ENCODE data around the gene NEK6. TPM values are rescaled to one million over a fixed set of nuclear protein-coding genes. Genes with fewer than 3 reads are reported as not detected.

NEK6 gene
- total and polyA plus RNA-seq, 9 of the 15 experiments (the other 6 are each of a cell fraction or from before 2014, with no cell fraction given): 3.1 to 19.0 (median 8.4) TPM

DNA sequence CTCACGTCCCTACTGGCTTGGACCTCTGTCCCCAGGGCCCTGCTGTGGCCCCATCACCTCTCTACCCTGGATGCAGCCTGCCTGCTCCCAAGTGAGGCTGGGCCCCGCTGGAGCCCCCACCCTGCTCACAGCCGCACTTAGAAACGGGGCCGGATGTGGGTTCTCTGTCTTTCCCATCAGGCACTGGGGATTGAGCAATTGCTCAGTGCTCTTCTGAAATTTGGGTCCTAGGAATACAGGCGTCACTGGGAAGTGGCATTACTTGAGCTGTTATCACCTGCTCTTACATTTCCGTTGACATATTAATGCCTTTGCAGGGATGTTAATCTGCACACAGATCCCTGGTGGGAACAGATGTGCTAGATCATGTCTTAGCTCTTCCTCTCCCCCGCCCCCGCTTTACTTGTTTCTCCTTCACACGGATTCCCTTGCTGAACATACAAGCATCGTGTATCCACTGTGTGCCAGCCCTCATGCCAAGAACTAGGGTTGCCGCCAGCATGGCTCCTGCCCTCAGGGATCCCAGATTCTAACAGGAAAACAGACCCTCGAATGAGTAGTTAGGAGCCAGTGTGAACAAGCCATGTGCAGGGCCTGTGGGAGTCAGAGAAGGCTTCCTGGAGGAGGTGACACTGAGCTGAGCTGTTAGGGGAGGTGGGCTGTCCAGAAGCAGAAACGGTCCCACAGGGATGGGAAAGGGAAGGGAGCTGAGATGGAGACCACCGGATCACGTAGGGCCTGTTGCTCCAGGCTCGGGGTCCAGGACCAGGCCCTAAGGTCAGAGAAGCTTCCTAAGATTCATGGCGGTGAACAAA, 65.1 kb downstream of the NEK6 start:
- Histone ChIP-seq H2AFZ (ENCODE audit: low read depth, low read length) (no peak overlapping the region), H3K36me3 (ENCODE audit: control insufficient read depth, insufficient read depth, low read length) (no peaks in the 10 kb centered on the region; the same call in 2 of the 3 replicates), H3K4me2 (ENCODE audit: insufficient read depth, low read length) (peak overlapping the region; percentile 4; the same call in 1 of the 2 replicates), H3K27ac (ENCODE audit: extremely low read depth, low read depth, low read length) (no peak overlapping the region; the same call in 2 of the 3 replicates), H3K4me3 (no peak overlapping the region), H3K9me3 (replicated peaks; ENCODE audit: control insufficient read depth, insufficient read depth, low read depth, low read length) (no peaks in the 10 kb centered on the region), H3K4me1 (replicated peaks in 1 of 2; ENCODE audit: control insufficient read depth in 2 of 2, insufficient read depth in 2 of 2, low read length in 2 of 2) (peaks cover 11 to 24% of the 10 kb centered on the region in 2 experiments), H3K9ac (ENCODE audit: insufficient read depth in 1 of 2, low read depth in 2 of 2, low read length in 2 of 2) (peak overlapping the region in 1 of 2 experiments; percentile 64; a peak in 1 of 4 replicates), H3K27me3 (ENCODE audit: control insufficient read depth in 2 of 2, insufficient read depth in 2 of 2, low read length in 2 of 2) (no peaks in the 10 kb centered on the region), H3K9me1 (ENCODE audit: control insufficient read depth, insufficient read depth, low read length) (no peaks in the 10 kb centered on the region), H3K79me2 (ENCODE audit: control insufficient read depth, insufficient read depth, low read length) (no peaks in the 10 kb centered on the region), H4K20me1 (replicated peaks; ENCODE audit: control insufficient read depth, insufficient read depth, low read length) (0 out of 2 replicates have a peak, but pooled peaks cover 4% of the 10 kb centered on the region)
- in situ Hi-C loops (cut with MboI) (loop anchor here (5.0 to 25.0 kb wide), 2 partner anchors 196 to 786 kb away; no protein-coding TSS in a partner anchor), intact Hi-C loops (cut with micrococcal nuclease) (loop anchor here (5.0 kb wide), 1 partner anchor 69 kb away; no protein-coding TSS in a partner anchor)
- no TSS peak for BruUV-seq (replicated peaks)
- 36% methylated on average over 16 of the region's 18 CpGs for WGBS (ENCODE audit: insufficient coverage, low coverage, missing lambda C conversion rate)
- CTCF ChIA-PET (ENCODE audit: low intra/inter-chr PET ratio): interaction anchor here (0.6 kb wide), 1 partner anchor 127 kb away, joined by 3 read pairs; no protein-coding TSS in a partner anchor
- POLR2A ChIA-PET: interaction anchor here (0.6 to 0.9 kb wide), 2 partner anchors 10 to 367 kb away, joined by 3 read pairs; no protein-coding TSS in a partner anchor
- FAIRE-seq (no peak), DNase-seq (ENCODE audit: extremely low read depth in 1 of 4, low spot score in 3 of 4) (peak; percentile 36 to 50 (median 44)), ATAC-seq (peak; percentile 72)
- TF ChIP-seq, protein P1, sequence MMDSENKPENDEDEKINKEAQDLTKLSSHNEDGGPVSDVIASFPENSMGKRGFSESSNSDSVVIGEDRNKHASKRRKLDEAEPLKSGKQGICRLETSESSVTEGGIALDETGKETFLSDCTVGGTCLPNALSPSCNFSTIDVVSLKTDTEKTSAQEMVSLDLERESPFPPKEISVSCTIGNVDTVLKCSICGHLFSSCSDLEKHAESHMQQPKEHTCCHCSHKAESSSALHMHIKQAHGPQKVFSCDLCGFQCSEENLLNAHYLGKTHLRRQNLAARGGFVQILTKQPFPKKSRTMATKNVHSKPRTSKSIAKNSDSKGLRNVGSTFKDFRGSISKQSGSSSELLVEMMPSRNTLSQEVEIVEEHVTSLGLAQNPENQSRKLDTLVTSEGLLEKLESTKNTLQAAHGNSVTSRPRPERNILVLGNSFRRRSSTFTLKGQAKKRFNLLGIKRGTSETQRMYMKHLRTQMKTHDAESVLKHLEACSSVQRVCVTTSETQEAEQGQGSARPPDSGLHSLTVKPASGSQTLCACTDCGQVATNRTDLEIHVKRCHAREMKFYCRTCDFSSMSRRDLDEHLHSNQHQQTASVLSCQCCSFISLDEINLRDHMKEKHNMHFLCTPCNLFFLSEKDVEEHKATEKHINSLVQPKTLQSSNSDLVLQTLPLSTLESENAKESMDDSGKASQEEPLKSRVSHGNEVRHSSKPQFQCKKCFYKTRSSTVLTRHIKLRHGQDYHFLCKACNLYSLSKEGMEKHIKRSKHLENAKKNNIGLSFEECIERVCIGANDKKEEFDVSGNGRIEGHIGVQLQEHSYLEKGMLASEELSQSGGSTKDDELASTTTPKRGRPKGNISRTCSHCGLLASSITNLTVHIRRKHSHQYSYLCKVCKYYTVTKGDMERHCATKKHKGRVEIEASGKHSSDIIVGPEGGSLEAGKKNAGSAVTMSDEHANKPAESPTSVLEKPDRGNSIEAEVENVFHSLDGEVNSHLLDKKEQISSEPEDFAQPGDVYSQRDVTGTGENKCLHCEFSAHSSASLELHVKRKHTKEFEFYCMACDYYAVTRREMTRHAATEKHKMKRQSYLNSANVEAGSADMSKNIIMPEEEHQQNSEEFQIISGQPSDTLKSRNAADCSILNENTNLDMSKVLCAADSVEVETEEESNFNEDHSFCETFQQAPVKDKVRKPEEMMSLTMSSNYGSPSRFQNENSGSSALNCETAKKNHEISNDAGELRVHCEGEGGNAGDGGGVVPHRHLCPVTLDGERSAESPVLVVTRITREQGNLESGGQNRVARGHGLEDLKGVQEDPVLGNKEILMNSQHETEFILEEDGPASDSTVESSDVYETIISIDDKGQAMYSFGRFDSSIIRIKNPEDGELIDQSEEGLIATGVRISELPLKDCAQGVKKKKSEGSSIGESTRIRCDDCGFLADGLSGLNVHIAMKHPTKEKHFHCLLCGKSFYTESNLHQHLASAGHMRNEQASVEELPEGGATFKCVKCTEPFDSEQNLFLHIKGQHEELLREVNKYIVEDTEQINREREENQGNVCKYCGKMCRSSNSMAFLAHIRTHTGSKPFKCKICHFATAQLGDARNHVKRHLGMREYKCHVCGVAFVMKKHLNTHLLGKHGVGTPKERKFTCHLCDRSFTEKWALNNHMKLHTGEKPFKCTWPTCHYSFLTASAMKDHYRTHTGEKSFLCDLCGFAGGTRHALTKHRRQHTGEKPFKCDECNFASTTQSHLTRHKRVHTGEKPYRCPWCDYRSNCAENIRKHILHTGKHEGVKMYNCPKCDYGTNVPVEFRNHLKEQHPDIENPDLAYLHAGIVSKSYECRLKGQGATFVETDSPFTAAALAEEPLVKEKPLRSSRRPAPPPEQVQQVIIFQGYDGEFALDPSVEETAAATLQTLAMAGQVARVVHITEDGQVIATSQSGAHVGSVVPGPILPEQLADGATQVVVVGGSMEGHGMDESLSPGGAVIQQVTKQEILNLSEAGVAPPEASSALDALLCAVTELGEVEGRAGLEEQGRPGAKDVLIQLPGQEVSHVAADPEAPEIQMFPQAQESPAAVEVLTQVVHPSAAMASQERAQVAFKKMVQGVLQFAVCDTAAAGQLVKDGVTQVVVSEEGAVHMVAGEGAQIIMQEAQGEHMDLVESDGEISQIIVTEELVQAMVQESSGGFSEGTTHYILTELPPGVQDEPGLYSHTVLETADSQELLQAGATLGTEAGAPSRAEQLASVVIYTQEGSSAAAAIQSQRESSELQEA (IDR thresholded peaks at IDR 0.05; ENCODE audit: low read depth): no peak
- TF ChIP-seq KDM1A (IDR thresholded peaks at IDR 0.05) (peak in 1 of 2 experiments; percentile 47; a peak in 1 of 4 replicates), ZNF717 (CRISPR knock-in tag; IDR thresholded peaks at IDR 0.05) (no peak), CCNT2 (IDR thresholded peaks at IDR 0.05; ENCODE audit: borderline replicate concordance, extremely low read depth, insufficient read length, low read depth, low read length) (no peak), ZNF274 (IDR thresholded peaks at IDR 0.05; ENCODE audit: borderline replicate concordance, low read depth, low read length) (no peak)
- TF ChIP-seq, protein P2, sequence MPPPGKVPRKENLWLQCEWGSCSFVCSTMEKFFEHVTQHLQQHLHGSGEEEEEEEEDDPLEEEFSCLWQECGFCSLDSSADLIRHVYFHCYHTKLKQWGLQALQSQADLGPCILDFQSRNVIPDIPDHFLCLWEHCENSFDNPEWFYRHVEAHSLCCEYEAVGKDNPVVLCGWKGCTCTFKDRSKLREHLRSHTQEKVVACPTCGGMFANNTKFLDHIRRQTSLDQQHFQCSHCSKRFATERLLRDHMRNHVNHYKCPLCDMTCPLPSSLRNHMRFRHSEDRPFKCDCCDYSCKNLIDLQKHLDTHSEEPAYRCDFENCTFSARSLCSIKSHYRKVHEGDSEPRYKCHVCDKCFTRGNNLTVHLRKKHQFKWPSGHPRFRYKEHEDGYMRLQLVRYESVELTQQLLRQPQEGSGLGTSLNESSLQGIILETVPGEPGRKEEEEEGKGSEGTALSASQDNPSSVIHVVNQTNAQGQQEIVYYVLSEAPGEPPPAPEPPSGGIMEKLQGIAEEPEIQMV (tag; conservative IDR thresholded peaks at IDR 0.05; ENCODE audit: low read depth): no peak
- TF ChIP-seq, protein P3, sequence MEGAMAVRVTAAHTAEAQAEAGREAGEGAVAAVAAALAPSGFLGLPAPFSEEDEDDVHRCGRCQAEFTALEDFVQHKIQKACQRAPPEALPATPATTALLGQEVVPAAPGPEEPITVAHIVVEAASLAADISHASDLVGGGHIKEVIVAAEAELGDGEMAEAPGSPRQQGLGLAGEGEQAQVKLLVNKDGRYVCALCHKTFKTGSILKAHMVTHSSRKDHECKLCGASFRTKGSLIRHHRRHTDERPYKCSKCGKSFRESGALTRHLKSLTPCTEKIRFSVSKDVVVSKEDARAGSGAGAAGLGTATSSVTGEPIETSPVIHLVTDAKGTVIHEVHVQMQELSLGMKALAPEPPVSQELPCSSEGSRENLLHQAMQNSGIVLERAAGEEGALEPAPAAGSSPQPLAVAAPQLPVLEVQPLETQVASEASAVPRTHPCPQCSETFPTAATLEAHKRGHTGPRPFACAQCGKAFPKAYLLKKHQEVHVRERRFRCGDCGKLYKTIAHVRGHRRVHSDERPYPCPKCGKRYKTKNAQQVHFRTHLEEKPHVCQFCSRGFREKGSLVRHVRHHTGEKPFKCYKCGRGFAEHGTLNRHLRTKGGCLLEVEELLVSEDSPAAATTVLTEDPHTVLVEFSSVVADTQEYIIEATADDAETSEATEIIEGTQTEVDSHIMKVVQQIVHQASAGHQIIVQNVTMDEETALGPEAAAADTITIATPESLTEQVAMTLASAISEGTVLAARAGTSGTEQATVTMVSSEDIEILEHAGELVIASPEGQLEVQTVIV (CRISPR knock-in tag; IDR thresholded peaks at IDR 0.05; ENCODE audit: borderline replicate concordance): no peak

Measured in K562 (cell line).